B cell (primary cell): ENCODE measurements around the gene TLNRD1. TPM values are rescaled to one million over a fixed set of nuclear protein-coding genes. Genes with fewer than 3 reads are reported as not detected.

Experiments
- ATAC-seq: fragments of 200-7000 bp; cut with Tn5 transposase; one replicate; pipeline ENCODE4 v1.10.0; 2021; ENCODE audit warnings: low read depth, mild to moderate bottlenecking, moderate number of reproducible peaks, moderate library complexity
- CTCF ChIA-PET: fragments of 350-600 bp; sonication (Branson Sonifier 250); formaldehyde crosslinking; loops from one replicate; lab custom pipeline; 2021; ENCODE audit warnings: antibody characterized with exemption, inconsistent platforms; lab: Charles Lee
- POLR2A ChIA-PET: fragments of 350-600 bp; sonication (Branson Sonifier 250); formaldehyde crosslinking; loops from one replicate; lab custom pipeline; 2021; ENCODE audit warnings: antibody characterized with exemption; lab: Charles Lee
- DNase-seq: peaks from one replicate; pipeline ENCODE4 v3.0.0; 2013
- H2AFZ ChIP-seq: 2 replicates; pipeline ENCODE4 v1.6.1; 2012; ENCODE audit warnings: mild to moderate bottlenecking, low read depth, low read length; ENCODE audit not compliant: insufficient read depth, poor library complexity, severe bottlenecking
- H3K27ac ChIP-seq, 2 donors: 1 replicate in 1 of 2; 2 replicates in 1 of 2; pipeline ENCODE4 v1.5.1; 2012 to 2013; ENCODE audit warnings: low read length in 2 of 2, mild to moderate bottlenecking in 2 of 2, moderate library complexity in 1 of 2
- H3K27me3 ChIP-seq, 4 experiments: fragments of 200-600 bp in 1 of 4; sonication (generic) in 1 of 4; replicated peaks in 1 of 4; 1 replicate in 2 of 4; 2 replicates in 2 of 4; pipeline versions ENCODE4 v1.6.1 to v1.7.0; 2013 to 2016; ENCODE audit warnings: low read length in 3 of 4, mild to moderate bottlenecking in 2 of 4, mixed read lengths in 1 of 4, moderate library complexity in 1 of 4; ENCODE audit not compliant: insufficient read depth in 4 of 4, control insufficient read depth in 3 of 4; ENCODE audit errors: control extremely low read depth in 1 of 4
- H3K36me3 ChIP-seq, 2 experiments: replicated peaks in 1 of 2; 1 replicate in 1 of 2; 2 replicates in 1 of 2; pipeline versions ENCODE4 v1.6.1 to v1.7.1; 2013; ENCODE audit warnings: low read length in 1 of 2; ENCODE audit not compliant: insufficient read depth in 2 of 2, control insufficient read depth in 1 of 2; ENCODE audit errors: control extremely low read depth in 1 of 2, extremely low read depth in 1 of 2
- H3K4me1 ChIP-seq, 2 donors: fragments of 200-600 bp in 1 of 2; sonication (generic) in 1 of 2; 1 replicate in 1 of 2; 2 replicates in 1 of 2; pipeline versions ENCODE4 v1.5.1 to v1.6.1; 2013 to 2017; ENCODE audit warnings: low read length in 2 of 2; ENCODE audit not compliant: control insufficient read depth in 2 of 2, insufficient read depth in 2 of 2
- H3K4me2 ChIP-seq: replicated peaks from 2 replicates; pipeline ENCODE3; 2012; ENCODE audit warnings: mild to moderate bottlenecking, low read depth, low read length; ENCODE audit not compliant: poor library complexity, severe bottlenecking
- H3K4me3 ChIP-seq, 5 experiments: fragments of 200-600 bp in 1 of 5; sonication (generic) in 1 of 5; 1 replicate in 3 of 5; 2 replicates in 2 of 5; pipeline versions ENCODE4 v1.5.1 to v1.7.0; 2011 to 2016; ENCODE audit warnings: low read length in 4 of 5, mild to moderate bottlenecking in 4 of 5, low read depth in 2 of 5, control low read depth in 1 of 5, moderate library complexity in 1 of 5; ENCODE audit not compliant: insufficient read depth in 1 of 5; ENCODE audit errors: control extremely low read depth in 1 of 5, extremely low read depth in 1 of 5
- H3K79me2 ChIP-seq: fragments of 200-600 bp; sonication (generic); one replicate; pipeline ENCODE4 v1.6.0; 2016; ENCODE audit warnings: low read length; ENCODE audit not compliant: control insufficient read depth, insufficient read depth
- H3K9ac ChIP-seq: fragments of 200-600 bp; sonication (generic); 2 replicates; pipeline ENCODE4 v1.6.1; 2017; ENCODE audit warnings: mild to moderate bottlenecking, low read length, moderate library complexity
- H3K9me3 ChIP-seq, 3 donors: one replicate each; pipeline versions ENCODE4 v1.6.1 to v1.7.1; 2013; ENCODE audit warnings: low read length in 2 of 3; ENCODE audit not compliant: control insufficient read depth in 2 of 3, insufficient read depth in 1 of 3; ENCODE audit errors: control extremely low read depth in 1 of 3
- H4K20me1 ChIP-seq: 2 replicates; pipeline ENCODE4 v1.6.0; 2012; ENCODE audit warnings: mild to moderate bottlenecking, low read length; ENCODE audit not compliant: insufficient read depth, control insufficient read depth, poor library complexity, severe bottlenecking
- H3K27ac Mint-ChIP-seq: one replicate; pipeline ENCODE4 v1.8.0; 2021; ENCODE audit warnings: mixed read lengths
- H3K27me3 Mint-ChIP-seq: one replicate; pipeline ENCODE4 v1.8.0; 2021; ENCODE audit warnings: mixed read lengths
- H3K4me1 Mint-ChIP-seq: one replicate; pipeline ENCODE4 v1.8.0; 2021; ENCODE audit warnings: mixed read lengths
- H3K4me3 Mint-ChIP-seq: one replicate; pipeline ENCODE4 v1.8.0; 2021; ENCODE audit warnings: mixed read lengths
- H3K9me3 Mint-ChIP-seq: one replicate; pipeline ENCODE4 v1.8.0; 2022; ENCODE audit warnings: mixed read lengths; ENCODE audit not compliant: insufficient read depth
- EZH2 ChIP-seq: IDR thresholded peaks from 2 replicates; pipeline ENCODE4 v1.6.1; 2012; ENCODE audit warnings: borderline replicate concordance, low read depth, mild to moderate bottlenecking, moderate library complexity, low read length; ENCODE audit not compliant: insufficient read depth, poor library complexity, severe bottlenecking
- WGBS: methylation state at CpG from one replicate; pipeline ENCODE4 v1.1.5; 2013; ENCODE audit warnings: missing lambda C conversion rate; ENCODE audit not compliant: insufficient coverage; 5-methylcytosine and 5-hydroxymethylcytosine counted together
- intact Hi-C: fragments of 100-400 bp; cut with micrococcal nuclease; formaldehyde crosslinking; loops from one replicate; pipeline ENCODE4 v1.10.0; 2022
- polyA plus RNA-seq: library from polyadenylated mRNA; depleted of rRNA; stranded (reverse); fragments of >200 nt; gene quantifications from 2 replicates; pipeline ENCODE4 v1.2.3, GENCODE V29; 2012
- total RNA-seq, 2 donors: library from RNA; stranded (reverse); fragments of 120-200 nt in 1 of 2; gene quantifications; 1 replicate in 1 of 2; 2 replicates in 1 of 2; pipeline versions ENCODE4 v1.2.3 to v1.2.4, GENCODE V29; 2013 to 2022
- TF ChIP-seq, protein P1 (sequence below): fragments of 200-600 bp; IDR thresholded peaks from one replicate; pipeline ENCODE4 v1.8.0; 2022; ENCODE audit warnings: antibody characterized with exemption, mild to moderate bottlenecking

TLNRD1 gene
- total and polyA plus RNA-seq, 2 donors (not counting 1 experiment from before 2014, with no cell fraction given) = 11.4 to 26.7 TPM

- H3K4me1 ChIP-seq = peaks cover 33 to 34% of the 10 kb centered on the region in 2 donors
These were observed 10.9 kb upstream of the TLNRD1 start, which contains the start of gene MESD for GRCh38 chr15:80989518-80990478. Gene MESD (minus strand): TSS chr15:80989819. CDS start chr15:80989791, 28 bp downstream.

More at GRCh38 chr15:80989518-80990478, 10.9 kb upstream of the TLNRD1 start, which contains the start of gene MESD:
- TF ChIP-seq EZH2 = no peak
- TF ChIP-seq, protein P1, sequence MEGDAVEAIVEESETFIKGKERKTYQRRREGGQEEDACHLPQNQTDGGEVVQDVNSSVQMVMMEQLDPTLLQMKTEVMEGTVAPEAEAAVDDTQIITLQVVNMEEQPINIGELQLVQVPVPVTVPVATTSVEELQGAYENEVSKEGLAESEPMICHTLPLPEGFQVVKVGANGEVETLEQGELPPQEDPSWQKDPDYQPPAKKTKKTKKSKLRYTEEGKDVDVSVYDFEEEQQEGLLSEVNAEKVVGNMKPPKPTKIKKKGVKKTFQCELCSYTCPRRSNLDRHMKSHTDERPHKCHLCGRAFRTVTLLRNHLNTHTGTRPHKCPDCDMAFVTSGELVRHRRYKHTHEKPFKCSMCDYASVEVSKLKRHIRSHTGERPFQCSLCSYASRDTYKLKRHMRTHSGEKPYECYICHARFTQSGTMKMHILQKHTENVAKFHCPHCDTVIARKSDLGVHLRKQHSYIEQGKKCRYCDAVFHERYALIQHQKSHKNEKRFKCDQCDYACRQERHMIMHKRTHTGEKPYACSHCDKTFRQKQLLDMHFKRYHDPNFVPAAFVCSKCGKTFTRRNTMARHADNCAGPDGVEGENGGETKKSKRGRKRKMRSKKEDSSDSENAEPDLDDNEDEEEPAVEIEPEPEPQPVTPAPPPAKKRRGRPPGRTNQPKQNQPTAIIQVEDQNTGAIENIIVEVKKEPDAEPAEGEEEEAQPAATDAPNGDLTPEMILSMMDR = no peak
- Mint-ChIP-seq H3K4me3 (peak within 1 kb of the TSS; percentile 92), H3K27ac (peak within 1 kb of the TSS; percentile 98), H3K9me3 (no peaks in the 10 kb centered on the region), H3K27me3 (no peaks in the 10 kb centered on the region), H3K4me1 (peaks cover 49% of the 10 kb centered on the region)
- no peaks in the 10 kb centered on the region for H3K27me3 ChIP-seq
- intact Hi-C loops = loop anchor here (1.0 to 10.0 kb wide), 2 partner anchors 11 to 295 kb away; partner anchors contain the start of genes ABHD17C and TLNRD1
- peaks cover 43% of the 10 kb centered on the region for H3K79me2 ChIP-seq
- H2AFZ ChIP-seq = peak within 1 kb of the TSS; percentile 92
- H3K4me2 ChIP-seq = peak within 1 kb of the TSS; percentile 88
- ATAC-seq (peak; percentile 99), DNase-seq (peak; percentile 97)
- H3K9me3 ChIP-seq = no peaks in the 10 kb centered on the region
- H3K4me3 ChIP-seq = peak within 1 kb of the TSS; percentile 59 to 95 (median 91)
- ChIA-PET CTCF (interaction anchor here (0.7 to 1.6 kb wide), 2 partner anchors 12 to 13 kb away, joined by 3 to 4 read pairs; no protein-coding TSS in a partner anchor), POLR2A (interaction anchor here (0.6 to 2.4 kb wide), 4 partner anchors 8 to 12 kb away, joined by 3 to 15 read pairs (median 6); partner anchors contain the start of gene TLNRD1)
- WGBS = under 1% methylated on average over 59 of the region's 63 CpGs
- H3K36me3 ChIP-seq = peaks cover 0 to 5% of the 10 kb centered on the region in 2 experiments
- H4K20me1 ChIP-seq = peaks cover 7% of the 10 kb centered on the region
- H3K9ac ChIP-seq = peak within 1 kb of the TSS; percentile 83
- peak within 1 kb of the TSS; percentile 82 to 87 for H3K27ac ChIP-seq
